ENCODE results near the gene FAM13A. TPM values are rescaled to one million over a fixed set of nuclear protein-coding genes. Genes with fewer than 3 reads are reported as not detected.

The FAM13A gene
- total RNA-seq, 2 experiments from 2014 or later: 9.6 to 10.2 TPM

- no peak overlapping the region for H3K27ac Mint-ChIP-seq
- no peaks in the 10 kb centered on the region for H3K27me3 ChIP-seq (ENCODE audit: control insufficient read depth in 1 of 2, insufficient read depth in 2 of 2, low read length in 2 of 2)
- H3K4me3 ChIP-seq (ENCODE audit: low read length): no peak overlapping the region
- peaks cover 3% of the 10 kb centered on the region for H3K27me3 Mint-ChIP-seq
- no peak overlapping the region for H3K27ac ChIP-seq (ENCODE audit: low read depth in 1 of 2, low read length in 2 of 2)
- POLR2A ChIA-PET: no interaction called here
- no peaks in the 10 kb centered on the region for H3K4me1 Mint-ChIP-seq (ENCODE audit: low read depth)
- TF ChIP-seq, protein P1, sequence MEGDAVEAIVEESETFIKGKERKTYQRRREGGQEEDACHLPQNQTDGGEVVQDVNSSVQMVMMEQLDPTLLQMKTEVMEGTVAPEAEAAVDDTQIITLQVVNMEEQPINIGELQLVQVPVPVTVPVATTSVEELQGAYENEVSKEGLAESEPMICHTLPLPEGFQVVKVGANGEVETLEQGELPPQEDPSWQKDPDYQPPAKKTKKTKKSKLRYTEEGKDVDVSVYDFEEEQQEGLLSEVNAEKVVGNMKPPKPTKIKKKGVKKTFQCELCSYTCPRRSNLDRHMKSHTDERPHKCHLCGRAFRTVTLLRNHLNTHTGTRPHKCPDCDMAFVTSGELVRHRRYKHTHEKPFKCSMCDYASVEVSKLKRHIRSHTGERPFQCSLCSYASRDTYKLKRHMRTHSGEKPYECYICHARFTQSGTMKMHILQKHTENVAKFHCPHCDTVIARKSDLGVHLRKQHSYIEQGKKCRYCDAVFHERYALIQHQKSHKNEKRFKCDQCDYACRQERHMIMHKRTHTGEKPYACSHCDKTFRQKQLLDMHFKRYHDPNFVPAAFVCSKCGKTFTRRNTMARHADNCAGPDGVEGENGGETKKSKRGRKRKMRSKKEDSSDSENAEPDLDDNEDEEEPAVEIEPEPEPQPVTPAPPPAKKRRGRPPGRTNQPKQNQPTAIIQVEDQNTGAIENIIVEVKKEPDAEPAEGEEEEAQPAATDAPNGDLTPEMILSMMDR (IDR thresholded peaks at IDR 0.05): no peak
- no peaks in the 10 kb centered on the region for H3K36me3 ChIP-seq (ENCODE audit: insufficient read depth, low read length)
- H3K36me3 Mint-ChIP-seq (ENCODE audit: low read depth): no peaks in the 10 kb centered on the region
- H3K9me3 Mint-ChIP-seq: no peaks in the 10 kb centered on the region
- DNase-seq (no peak), ATAC-seq (ENCODE audit: poor library complexity) (no peak)
- peaks cover 0 to 3% of the 10 kb centered on the region in 2 experiments for H3K9me3 ChIP-seq (ENCODE audit: control insufficient read depth in 1 of 2, insufficient read depth in 1 of 2, low read length in 2 of 2)
- no peak overlapping the region for H3K4me3 Mint-ChIP-seq
- CTCF ChIA-PET: no interaction called here
- intact Hi-C loops (cut with DNase I, micrococcal nuclease): no loop called here
- no peaks in the 10 kb centered on the region for H3K4me1 ChIP-seq (ENCODE audit: insufficient read depth, low read length)
Measured at GRCh38 chr4:88910101-88910500, 146.9 kb downstream of the FAM13A start.

DNA sequence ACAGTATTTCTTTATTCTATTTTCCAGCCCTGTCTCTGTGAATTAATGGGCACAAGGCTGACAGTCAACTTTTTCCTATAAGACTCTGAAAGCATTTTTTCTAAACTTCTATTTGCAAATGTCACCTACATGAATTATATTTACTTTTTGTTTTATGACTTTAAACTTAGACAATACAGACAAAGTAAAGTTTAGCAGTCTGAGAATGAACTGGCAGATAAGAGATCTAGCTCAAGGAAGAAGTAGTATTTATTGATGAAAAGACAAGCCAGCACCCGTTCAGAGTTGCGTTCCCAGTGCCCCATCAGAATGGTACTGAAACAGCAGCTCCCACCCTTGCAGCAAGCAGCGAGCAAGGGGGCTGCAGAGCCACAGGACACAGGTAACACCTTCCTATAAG is 148.5 kb downstream of the FAM13A start:
- no peaks in the 10 kb centered on the region for H3K36me3 Mint-ChIP-seq (ENCODE audit: low read depth)
- peaks cover 0 to 3% of the 10 kb centered on the region in 2 experiments for H3K9me3 ChIP-seq (ENCODE audit: control insufficient read depth in 1 of 2, insufficient read depth in 1 of 2, low read length in 2 of 2)

GRCh38 chr4:88908003-88908402 is 149.0 kb downstream of the FAM13A start:
- Mint-ChIP-seq H3K27ac (no peak overlapping the region), H3K4me1 (ENCODE audit: low read depth) (no peaks in the 10 kb centered on the region), H3K27me3 (peaks cover 3% of the 10 kb centered on the region), H3K36me3 (ENCODE audit: low read depth) (no peaks in the 10 kb centered on the region), H3K9me3 (no peaks in the 10 kb centered on the region), H3K4me3 (no peak overlapping the region)
- Histone ChIP-seq H3K4me1 (ENCODE audit: insufficient read depth, low read length) (no peaks in the 10 kb centered on the region), H3K27me3 (ENCODE audit: control insufficient read depth in 1 of 2, insufficient read depth in 2 of 2, low read length in 2 of 2) (no peaks in the 10 kb centered on the region), H3K9me3 (ENCODE audit: control insufficient read depth in 1 of 2, insufficient read depth in 1 of 2, low read length in 2 of 2) (peaks cover 0 to 3% of the 10 kb centered on the region in 2 experiments), H3K36me3 (ENCODE audit: insufficient read depth, low read length) (no peaks in the 10 kb centered on the region), H3K27ac (ENCODE audit: low read depth in 1 of 2, low read length in 2 of 2) (no peak overlapping the region), H3K4me3 (ENCODE audit: low read length) (no peak overlapping the region)
- intact Hi-C loops (cut with DNase I, micrococcal nuclease): no loop called here
- ATAC-seq (ENCODE audit: poor library complexity): no peak
- ChIA-PET CTCF (no interaction called here), POLR2A (interaction anchor here (0.6 kb wide), 1 partner anchor 1865 kb away, joined by 4 read pairs; no protein-coding TSS in a partner anchor)
- TF ChIP-seq, protein P1 (IDR thresholded peaks at IDR 0.05): no peak
- DNase-seq: no peak

More for the DNA sequence above, 148.5 kb downstream of the FAM13A start:
- Histone ChIP-seq H3K27ac (ENCODE audit: low read depth in 1 of 2, low read length in 2 of 2) (no peak overlapping the region), H3K36me3 (ENCODE audit: insufficient read depth, low read length) (no peaks in the 10 kb centered on the region), H3K4me3 (ENCODE audit: low read length) (no peak overlapping the region), H3K4me1 (ENCODE audit: insufficient read depth, low read length) (no peaks in the 10 kb centered on the region), H3K27me3 (ENCODE audit: control insufficient read depth in 1 of 2, insufficient read depth in 2 of 2, low read length in 2 of 2) (no peaks in the 10 kb centered on the region)
- H3K4me3 Mint-ChIP-seq: no peak overlapping the region
- intact Hi-C loops (cut with DNase I, micrococcal nuclease): no loop called here
- H3K4me1 Mint-ChIP-seq (ENCODE audit: low read depth): no peaks in the 10 kb centered on the region
- ATAC-seq (ENCODE audit: poor library complexity): no peak
- peaks cover 3% of the 10 kb centered on the region for H3K27me3 Mint-ChIP-seq
- H3K9me3 Mint-ChIP-seq: no peaks in the 10 kb centered on the region
- H3K27ac Mint-ChIP-seq: no peak overlapping the region
- POLR2A ChIA-PET: no interaction called here
- CTCF ChIA-PET: no interaction called here
- DNase-seq: no peak
- TF ChIP-seq, protein P1 (IDR thresholded peaks at IDR 0.05): no peak
